Adipocyte (in vitro differentiated cells): ENCODE results near the gene FGA.

Source experiments
- DNase-seq: peaks from one replicate; pipeline ENCODE4 v3.0.0-alpha.2; 2015; ENCODE audit warnings: low read depth
- H3K27me3 ChIP-seq: replicated peaks from 2 replicates; pipeline ENCODE4 v1.7.0; 2013; ENCODE audit warnings: mild to moderate bottlenecking, low read length, moderate library complexity; ENCODE audit not compliant: control insufficient read depth, insufficient read depth
- H3K36me3 ChIP-seq: 2 replicates; pipeline ENCODE4 v1.7.0; 2013; ENCODE audit warnings: low read length, mild to moderate bottlenecking, moderate library complexity; ENCODE audit not compliant: control insufficient read depth, insufficient read depth, severe bottlenecking
- H3K4me1 ChIP-seq: 2 replicates; pipeline ENCODE4 v1.7.0; 2013; ENCODE audit warnings: mild to moderate bottlenecking, low read length, moderate library complexity; ENCODE audit not compliant: control insufficient read depth, insufficient read depth
- H3K4me3 ChIP-seq: 2 replicates; pipeline ENCODE4 v1.7.0; 2013; ENCODE audit warnings: mild to moderate bottlenecking, low read length, moderate library complexity
- H3K9ac ChIP-seq: 2 replicates; pipeline ENCODE4 v1.7.0; 2013; ENCODE audit warnings: mild to moderate bottlenecking, low read length, moderate library complexity
- H3K9me3 ChIP-seq: 2 replicates; pipeline ENCODE4 v1.7.0; 2013; ENCODE audit warnings: mild to moderate bottlenecking, low read length, moderate library complexity; ENCODE audit not compliant: control insufficient read depth

FGA gene

DNA sequence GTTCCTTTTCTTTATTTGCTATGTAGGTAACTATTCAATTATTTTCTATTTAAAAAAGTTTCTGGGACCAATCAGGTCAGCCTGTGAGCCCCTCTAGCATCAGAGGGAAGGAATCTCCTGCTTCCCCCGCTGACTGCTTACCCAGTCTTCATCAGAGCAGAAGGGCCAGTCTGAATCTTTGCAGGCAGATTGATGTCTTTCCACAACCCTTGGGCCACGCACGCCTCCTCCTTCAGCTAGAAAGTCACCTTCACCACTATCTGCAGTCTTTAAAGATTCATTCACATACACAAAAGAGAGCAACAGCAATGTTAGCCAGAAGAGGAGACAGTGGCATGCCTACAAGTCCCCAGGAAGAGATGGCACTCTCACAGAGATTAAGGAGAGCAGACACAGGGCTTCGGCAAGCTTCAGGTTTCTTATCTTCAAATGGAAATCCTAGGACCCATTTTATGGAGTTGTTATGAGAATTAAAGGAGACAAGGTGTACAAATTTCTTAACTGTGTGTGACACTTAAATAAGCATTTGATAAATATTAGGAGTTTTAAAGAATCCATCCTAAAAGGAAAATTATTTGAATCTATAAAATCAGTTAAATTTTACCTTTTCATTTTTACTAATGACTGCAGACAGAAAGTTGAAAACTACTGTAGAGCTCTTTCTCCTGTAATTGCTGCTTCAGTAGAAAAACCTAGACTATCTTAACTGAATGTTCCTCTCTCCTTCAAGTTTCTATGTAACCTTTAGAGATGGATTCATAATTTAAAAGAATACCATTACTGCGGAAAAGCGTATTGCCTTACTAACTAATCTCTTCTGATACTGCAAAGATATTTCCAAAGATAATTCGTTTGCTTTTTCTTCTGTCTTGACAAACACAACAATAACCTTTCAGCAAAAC is 995 bp downstream of the FGA start:
- no peak for DNase-seq
- Histone ChIP-seq H3K36me3 (no peaks in the 10 kb centered on the region), H3K4me3 (no peak overlapping the region), H3K9me3 (no peaks in the 10 kb centered on the region), H3K9ac (no peak overlapping the region), H3K27me3 (peaks cover 36% of the 10 kb centered on the region), H3K4me1 (no peaks in the 10 kb centered on the region)

GRCh38 chr4:154588198-154588597 is 2.3 kb downstream of the FGA start:
- Histone ChIP-seq H3K9ac (no peak overlapping the region), H3K4me3 (no peak overlapping the region), H3K27me3 (peaks cover 43% of the 10 kb centered on the region), H3K4me1 (no peaks in the 10 kb centered on the region), H3K36me3 (no peaks in the 10 kb centered on the region), H3K9me3 (no peaks in the 10 kb centered on the region)
- no peak for DNase-seq

GRCh38 chr4:154586296-154587033 is 4.1 kb downstream of the FGA start:
- Histone ChIP-seq H3K4me1 (no peaks in the 10 kb centered on the region), H3K9ac (no peak overlapping the region), H3K4me3 (no peak overlapping the region), H3K9me3 (no peaks in the 10 kb centered on the region), H3K27me3 (peaks cover 43% of the 10 kb centered on the region), H3K36me3 (no peaks in the 10 kb centered on the region)
- no peak for DNase-seq

GRCh38 chr4:154585369-154586018 is 5.0 kb downstream of the FGA start:
- no peaks in the 10 kb centered on the region for H3K4me1 ChIP-seq
- no peak overlapping the region for H3K4me3 ChIP-seq
- no peaks in the 10 kb centered on the region for H3K36me3 ChIP-seq
- DNase-seq, result no peak
- H3K27me3 ChIP-seq, result peaks cover 36% of the 10 kb centered on the region
- H3K9me3 ChIP-seq, result no peaks in the 10 kb centered on the region
- H3K9ac ChIP-seq, result no peak overlapping the region

GRCh38 chr4:154584259-154584658 is 6.3 kb downstream of the FGA start:
- DNase-seq, result no peak
- Histone ChIP-seq H3K36me3 (no peaks in the 10 kb centered on the region), H3K9ac (no peak overlapping the region), H3K4me3 (no peak overlapping the region), H3K4me1 (no peaks in the 10 kb centered on the region), H3K9me3 (no peaks in the 10 kb centered on the region), H3K27me3 (peaks cover 25% of the 10 kb centered on the region)

DNA sequence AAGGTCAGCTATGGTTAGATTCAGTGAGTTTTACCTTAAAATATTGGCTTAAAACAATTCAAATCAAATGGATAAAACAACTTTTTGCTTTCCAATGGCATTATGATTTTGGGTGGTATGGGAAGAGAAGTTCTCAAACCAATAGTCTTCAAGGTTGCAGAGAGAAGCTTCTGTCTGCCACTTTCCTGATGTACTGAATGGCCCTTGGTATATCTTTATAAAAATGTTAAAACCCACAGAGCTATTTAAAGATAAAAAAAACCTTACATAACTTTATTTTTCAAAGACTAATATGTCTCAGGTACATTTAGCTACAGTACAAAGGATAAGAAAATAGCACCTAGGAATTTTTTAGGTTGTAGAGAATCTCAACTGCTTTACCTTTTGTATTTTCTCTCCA is 6.9 kb downstream of the FGA start:
- Histone ChIP-seq H3K4me3 (no peak overlapping the region), H3K36me3 (no peaks in the 10 kb centered on the region), H3K4me1 (no peaks in the 10 kb centered on the region), H3K9me3 (no peaks in the 10 kb centered on the region), H3K27me3 (peaks cover 19% of the 10 kb centered on the region), H3K9ac (no peak overlapping the region)
- no peak for DNase-seq

DNA sequence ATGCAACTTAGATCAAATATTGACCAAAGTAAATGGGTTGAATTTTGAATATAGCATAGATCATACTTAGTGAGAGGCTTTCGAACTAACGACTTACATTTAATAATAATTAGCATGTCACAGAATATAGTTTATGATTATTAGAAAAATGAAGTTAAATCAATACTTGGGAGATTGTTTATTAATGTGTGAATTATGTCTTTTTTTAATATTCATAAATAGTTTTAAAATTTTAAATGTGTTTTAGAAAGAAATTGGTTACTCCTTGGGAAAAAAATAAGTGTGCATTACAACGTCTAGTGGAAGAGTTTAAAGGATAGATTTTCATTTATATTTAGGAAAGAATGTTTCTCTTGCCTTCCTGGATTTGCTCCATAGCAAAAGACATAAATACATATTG is 7.3 kb downstream of the FGA start:
- Histone ChIP-seq H3K27me3 (peaks cover 15% of the 10 kb centered on the region), H3K9me3 (no peaks in the 10 kb centered on the region), H3K4me1 (no peaks in the 10 kb centered on the region), H3K9ac (no peak overlapping the region), H3K4me3 (no peak overlapping the region), H3K36me3 (no peaks in the 10 kb centered on the region)
- no peak for DNase-seq

DNA sequence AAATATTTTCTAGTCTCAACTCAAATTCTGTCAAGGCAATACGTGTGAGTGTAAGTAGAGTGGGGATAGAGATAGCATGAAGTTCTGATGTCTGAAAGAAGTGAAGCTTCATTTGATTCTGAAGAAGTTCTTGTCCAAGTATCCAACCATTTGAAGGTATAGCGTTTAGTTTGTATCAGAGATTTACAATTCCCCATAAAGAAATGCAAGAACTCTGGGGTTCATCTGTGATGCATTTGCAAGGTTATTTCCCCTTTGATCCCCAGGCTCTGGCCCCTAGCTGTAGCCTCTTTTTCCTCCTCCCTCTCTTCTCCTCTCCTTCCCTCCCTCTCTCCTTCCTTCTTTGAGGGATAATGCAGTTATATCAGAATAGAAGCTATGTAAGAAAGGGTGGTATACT is 7.8 kb downstream of the FGA start:
- Histone ChIP-seq H3K9me3 (no peaks in the 10 kb centered on the region), H3K27me3 (peaks cover 11% of the 10 kb centered on the region), H3K4me1 (no peaks in the 10 kb centered on the region), H3K9ac (no peak overlapping the region), H3K36me3 (no peaks in the 10 kb centered on the region), H3K4me3 (no peak overlapping the region)
- no peak for DNase-seq

DNA sequence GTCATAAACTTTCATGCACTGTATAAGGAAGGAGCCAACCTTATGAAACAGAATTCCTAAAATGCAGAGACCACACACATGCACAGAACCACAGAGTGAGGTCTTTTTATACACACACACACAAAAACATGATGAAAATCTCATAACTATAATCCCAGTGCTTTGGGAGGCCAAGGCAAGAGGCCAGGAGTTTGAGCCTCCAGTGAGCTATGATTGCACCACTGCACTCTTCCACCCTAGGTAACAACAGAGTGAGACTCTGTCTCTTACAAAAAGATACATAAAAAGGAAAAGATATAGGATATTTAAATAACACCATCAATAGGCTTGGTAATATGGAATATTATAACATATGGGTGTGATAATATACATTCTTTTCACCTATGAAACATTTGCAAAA is 10.6 kb downstream of the FGA start:
- Histone ChIP-seq H3K9me3 (no peaks in the 10 kb centered on the region), H3K36me3 (no peaks in the 10 kb centered on the region), H3K4me3 (no peak overlapping the region), H3K4me1 (no peaks in the 10 kb centered on the region), H3K27me3 (peaks cover 7% of the 10 kb centered on the region), H3K9ac (no peak overlapping the region)
- DNase-seq, result no peak

GRCh38 chr4:154578919-154579318 is 11.6 kb downstream of the FGA start:
- no peak overlapping the region for H3K9ac ChIP-seq
- H3K9me3 ChIP-seq, result no peaks in the 10 kb centered on the region
- no peak for DNase-seq
- H3K27me3 ChIP-seq, result peaks cover under 1% of the 10 kb centered on the region
- no peak overlapping the region for H3K4me3 ChIP-seq
- H3K4me1 ChIP-seq, result no peaks in the 10 kb centered on the region
- H3K36me3 ChIP-seq, result no peaks in the 10 kb centered on the region

GRCh38 chr4:154577324-154577723 is 13.2 kb downstream of the FGA start:
- no peak overlapping the region for H3K9ac ChIP-seq
- no peaks in the 10 kb centered on the region for H3K4me1 ChIP-seq
- no peaks in the 10 kb centered on the region for H3K36me3 ChIP-seq
- H3K9me3 ChIP-seq, result no peaks in the 10 kb centered on the region
- no peaks in the 10 kb centered on the region for H3K27me3 ChIP-seq
- H3K4me3 ChIP-seq, result no peak overlapping the region
- peak; percentile 35 for DNase-seq
